ENCODE measurements around the gene CLK2. TPM values are rescaled to one million over a fixed set of nuclear protein-coding genes. Genes with fewer than 3 reads are reported as not detected.

Gene CLK2
- total and polyA plus RNA-seq, 4 donors: 8.3 to 28.2 (median 14.8) TPM

- peaks cover 0 to 24% (median 14%) of the 10 kb centered on the region in 4 donors for H3K4me1 ChIP-seq (ENCODE audit: control insufficient read depth in 4 of 4, insufficient read depth in 4 of 4, low read length in 3 of 4)
- peak; percentile 44 for DNase-seq (ENCODE audit: low spot score)
- peak overlapping the region in 1 of 2 donors; percentile 53 for H3K9ac ChIP-seq (ENCODE audit: low read depth in 1 of 2, low read length in 2 of 2)
- no peaks in the 10 kb centered on the region for H3K27me3 ChIP-seq (ENCODE audit: control insufficient read depth in 4 of 4, insufficient read depth in 4 of 4, low read length in 3 of 4)
- H3K9me3 ChIP-seq (ENCODE audit: control insufficient read depth in 4 of 4, low read length in 3 of 4): no peaks in the 10 kb centered on the region
- 33% methylated on average over 28 of the region's 28 CpGs for WGBS
- no peak overlapping the region for H3K27ac ChIP-seq (ENCODE audit: low read depth in 1 of 2, low read length in 2 of 2)
- TF ChIP-seq GABPA (IDR thresholded peaks at IDR 0.05 in 1 of 2, conservative IDR thresholded peaks at IDR 0.05 in 1 of 2) (no peak), SP1 (IDR thresholded peaks at IDR 0.05) (no peak), FOXA2 (IDR thresholded peaks at IDR 0.05) (no peak), RAD21 (IDR thresholded peaks at IDR 0.05) (no peak), TAF1 (conservative IDR thresholded peaks at IDR 0.05) (no peak), REST (IDR thresholded peaks at IDR 0.05) (no peak), HNF4A (conservative IDR thresholded peaks at IDR 0.05) (no peak), ZBTB33 (IDR thresholded peaks at IDR 0.05) (no peak), RXRA (IDR thresholded peaks at IDR 0.05) (no peak), CTCF (IDR thresholded peaks at IDR 0.05; ENCODE audit: low read depth, low read length, missing input control) (no peak), HNF4G (IDR thresholded peaks at IDR 0.05) (no peak)
- H3K4me3 ChIP-seq (ENCODE audit: low read depth in 1 of 3, low read length in 3 of 3): peak overlapping the region in 1 of 3 donors; percentile 3
- peaks cover 0 to 1% (median 0%) of the 10 kb centered on the region in 4 donors for H3K36me3 ChIP-seq (ENCODE audit: control insufficient read depth in 4 of 4, insufficient read depth in 3 of 4, low read depth in 1 of 4, low read length in 3 of 4)
Observed at GRCh38 chr1:155250246-155250632, 23.1 kb downstream of the CLK2 start.

GRCh38 chr1:155247667-155248553, 25.4 kb downstream of the CLK2 start:
- DNase-seq (ENCODE audit: low spot score): peak; percentile 47
- H3K27me3 ChIP-seq (ENCODE audit: control insufficient read depth in 4 of 4, insufficient read depth in 4 of 4, low read length in 3 of 4): no peaks in the 10 kb centered on the region
- WGBS: 93% methylated on average over 26 of the region's 26 CpGs
- peaks cover 0 to 1% (median 0%) of the 10 kb centered on the region in 4 donors for H3K36me3 ChIP-seq (ENCODE audit: control insufficient read depth in 4 of 4, insufficient read depth in 3 of 4, low read depth in 1 of 4, low read length in 3 of 4)
- H3K9ac ChIP-seq (ENCODE audit: low read depth in 1 of 2, low read length in 2 of 2): no peak overlapping the region
- no peak overlapping the region for H3K4me3 ChIP-seq (ENCODE audit: low read depth in 1 of 3, low read length in 3 of 3)
- H3K27ac ChIP-seq (ENCODE audit: low read depth in 1 of 2, low read length in 2 of 2): no peak overlapping the region
- H3K9me3 ChIP-seq (ENCODE audit: control insufficient read depth in 4 of 4, low read length in 3 of 4): no peaks in the 10 kb centered on the region
- peaks cover 0 to 27% (median 19%) of the 10 kb centered on the region in 4 donors for H3K4me1 ChIP-seq (ENCODE audit: control insufficient read depth in 4 of 4, insufficient read depth in 4 of 4, low read length in 3 of 4)
- TF ChIP-seq SP1 (IDR thresholded peaks at IDR 0.05) (no peak), JUND (IDR thresholded peaks at IDR 0.05) (no peak), GABPA (IDR thresholded peaks at IDR 0.05 in 1 of 2, conservative IDR thresholded peaks at IDR 0.05 in 1 of 2) (no peak), ATF3 (IDR thresholded peaks at IDR 0.05) (no peak), MAX (IDR thresholded peaks at IDR 0.05) (no peak), YY1 (IDR thresholded peaks at IDR 0.05) (no peak), TAF1 (conservative IDR thresholded peaks at IDR 0.05) (no peak), FOXA2 (IDR thresholded peaks at IDR 0.05) (no peak), CTCF (IDR thresholded peaks at IDR 0.05; ENCODE audit: low read depth, low read length, missing input control) (no peak), HNF4A (conservative IDR thresholded peaks at IDR 0.05) (no peak), FOXA1 (IDR thresholded peaks at IDR 0.05) (no peak), HNF4G (IDR thresholded peaks at IDR 0.05) (no peak), EGR1 (IDR thresholded peaks at IDR 0.05; ENCODE audit: low read depth in 2 of 2) (no peak)
